Activated T-helper 2 cell treated with anti-CD3 and anti-CD28 coated beads, Interferon-gamma antibody, Interleukin-2, Interleukin-4, amounts not matched to agents 10 μg/mL and 5 μg/mL and 100 μg/mL, durations not matched to agents 14 hours and 24 hours and 36 hours (primary cell): ENCODE results near the gene EFHB. TPM values are rescaled to one million over a fixed set of nuclear protein-coding genes. Genes with fewer than 3 reads are reported as not detected.

ENCODE experiments used
- DNase-seq: peaks from one replicate; pipeline ENCODE4 v3.0.0; 2021; ENCODE audit warnings: low spot score
- H3K27ac Mint-ChIP-seq: one replicate; pipeline ENCODE4 v1.8.0; 2021; ENCODE audit warnings: mixed read lengths
- H3K27me3 Mint-ChIP-seq: one replicate; pipeline ENCODE4 v1.8.0; 2021; ENCODE audit warnings: low read depth, mixed read lengths
- H3K36me3 Mint-ChIP-seq: one replicate; pipeline ENCODE4 v1.8.0; 2021; ENCODE audit warnings: low read depth, mixed read lengths
- H3K4me1 Mint-ChIP-seq: one replicate; pipeline ENCODE4 v1.8.0; 2021; ENCODE audit warnings: low read depth, mixed read lengths
- H3K4me3 Mint-ChIP-seq: one replicate; pipeline ENCODE4 v1.8.0; 2021; ENCODE audit warnings: low read depth, mild to moderate bottlenecking, moderate library complexity, mixed read lengths
- H3K9me3 Mint-ChIP-seq: one replicate; pipeline ENCODE4 v1.8.0; 2021; ENCODE audit warnings: mixed read lengths
- intact Hi-C: fragments of 100-400 bp; cut with micrococcal nuclease; formaldehyde crosslinking; loops from one replicate; pipeline ENCODE4 v1.15.1; 2023
- total RNA-seq: library from RNA; stranded (reverse); gene quantifications from 2 replicates; pipeline ENCODE4 v1.2.3, GENCODE V29; 2022

EFHB gene
- total RNA-seq, 1 donor from 2014 or later = 0.94 TPM

GRCh38 chr3:19947549-19948225, 13.7 kb upstream of the EFHB start:
- H3K27me3 Mint-ChIP-seq = peaks cover 2% of the 10 kb centered on the region
- peaks cover 27% of the 10 kb centered on the region for H3K4me1 Mint-ChIP-seq
- H3K27ac Mint-ChIP-seq = peak overlapping the region; percentile 98
- DNase-seq = peak; percentile 40
- intact Hi-C loops = loop anchor here (1.0 to 5.0 kb wide), 8 partner anchors 10 to 1500 kb away; partner anchors contain the start of genes KCNH8 and SGO1
- H3K36me3 Mint-ChIP-seq = peaks cover 30% of the 10 kb centered on the region
- peak overlapping the region; percentile 98 for H3K4me3 Mint-ChIP-seq
- H3K9me3 Mint-ChIP-seq = no peaks in the 10 kb centered on the region

- DNase-seq = peak; percentile 97
- intact Hi-C loops = loop anchor here (1.0 to 5.0 kb wide), 8 partner anchors 10 to 1500 kb away; partner anchors contain the start of genes KCNH8 and SGO1
- no peaks in the 10 kb centered on the region for H3K9me3 Mint-ChIP-seq
- peaks cover 2% of the 10 kb centered on the region for H3K27me3 Mint-ChIP-seq
- H3K4me3 Mint-ChIP-seq = peak within 1 kb of the TSS; percentile 98
- peaks cover 26% of the 10 kb centered on the region for H3K36me3 Mint-ChIP-seq
- peak within 1 kb of the TSS; percentile 98 for H3K27ac Mint-ChIP-seq
- H3K4me1 Mint-ChIP-seq = peaks cover 29% of the 10 kb centered on the region
Measured at GRCh38 chr3:19946832-19947548, 13.0 kb upstream of the EFHB start, which contains the start of gene RAB5A. RAB5A (plus strand) TSS chr3:19947097; CDS start chr3:19950899, 3,802 bp downstream.

- Mint-ChIP-seq H3K4me3 (peak overlapping the region; percentile 98), H3K4me1 (peaks cover 26% of the 10 kb centered on the region), H3K27me3 (peaks cover 2% of the 10 kb centered on the region), H3K27ac (peak overlapping the region; percentile 98), H3K36me3 (peaks cover 20% of the 10 kb centered on the region), H3K9me3 (no peaks in the 10 kb centered on the region)
- no peak for DNase-seq
- intact Hi-C loops = loop anchor here (5.0 kb wide), 2 partner anchors 799 to 1499 kb away; partner anchors contain the start of gene KCNH8
Measured at GRCh38 chr3:19945969-19946831, 12.2 kb upstream of the EFHB start.

- no peak for DNase-seq
- H3K9me3 Mint-ChIP-seq = no peaks in the 10 kb centered on the region
- H3K27me3 Mint-ChIP-seq = peaks cover 2% of the 10 kb centered on the region
- peak overlapping the region; percentile 51 for H3K4me3 Mint-ChIP-seq
- intact Hi-C loops = loop anchor here (5.0 kb wide), 2 partner anchors 798 to 1498 kb away; partner anchors contain the start of gene KCNH8
- H3K36me3 Mint-ChIP-seq = peaks cover 17% of the 10 kb centered on the region
- H3K27ac Mint-ChIP-seq = no peak overlapping the region
- peaks cover 22% of the 10 kb centered on the region for H3K4me1 Mint-ChIP-seq
Measured at GRCh38 chr3:19945534-19945933, 11.5 kb upstream of the EFHB start.

- peaks cover 3% of the 10 kb centered on the region for H3K36me3 Mint-ChIP-seq
Measured at GRCh38 chr3:19940643-19941042, 6.6 kb upstream of the EFHB start.

GRCh38 chr3:19938295-19938627, 4.2 kb upstream of the EFHB start:
- no peak overlapping the region for H3K4me3 Mint-ChIP-seq
- no peak for DNase-seq
- H3K4me1 Mint-ChIP-seq = peaks cover 33% of the 10 kb centered on the region
- no peaks in the 10 kb centered on the region for H3K9me3 Mint-ChIP-seq
- peak overlapping the region; percentile 5 for H3K27ac Mint-ChIP-seq
- intact Hi-C loops = loop anchor here (10.0 kb wide), 3 partner anchors 1193 to 1733 kb away; no protein-coding TSS in a partner anchor
- peaks cover 6% of the 10 kb centered on the region for H3K27me3 Mint-ChIP-seq
- peaks cover 3% of the 10 kb centered on the region for H3K36me3 Mint-ChIP-seq

More at GRCh38 chr3:19940643-19941042, 6.6 kb upstream of the EFHB start:
- H3K27me3 Mint-ChIP-seq = peaks cover 2% of the 10 kb centered on the region
- no peak for DNase-seq
- no peaks in the 10 kb centered on the region for H3K9me3 Mint-ChIP-seq
- H3K4me1 Mint-ChIP-seq = peaks cover 22% of the 10 kb centered on the region
- no peak overlapping the region for H3K27ac Mint-ChIP-seq
- H3K4me3 Mint-ChIP-seq = no peak overlapping the region
- intact Hi-C loops = no loop called here

GRCh38 chr3:19937459-19938294, 3.7 kb upstream of the EFHB start:
- Mint-ChIP-seq H3K27me3 (peaks cover 6% of the 10 kb centered on the region), H3K36me3 (peaks cover 3% of the 10 kb centered on the region), H3K4me1 (peaks cover 39% of the 10 kb centered on the region), H3K27ac (peak overlapping the region; percentile 84), H3K4me3 (no peak overlapping the region), H3K9me3 (no peaks in the 10 kb centered on the region)
- DNase-seq = no peak
- intact Hi-C loops = loop anchor here (1.0 to 10.0 kb wide), 10 partner anchors 10 to 1733 kb away; partner anchors contain the start of genes KAT2B, RAB5A and SGO1

- no peak for DNase-seq
- intact Hi-C loops = loop anchor here (5.0 to 10.0 kb wide), 4 partner anchors 45 to 1728 kb away; no protein-coding TSS in a partner anchor
- H3K27me3 Mint-ChIP-seq = peaks cover 11% of the 10 kb centered on the region
- H3K36me3 Mint-ChIP-seq = no peaks in the 10 kb centered on the region
- H3K4me1 Mint-ChIP-seq = peaks cover 40% of the 10 kb centered on the region
- peak overlapping the region; percentile 35 for H3K4me3 Mint-ChIP-seq
- no peaks in the 10 kb centered on the region for H3K9me3 Mint-ChIP-seq
- peak overlapping the region; percentile 88 for H3K27ac Mint-ChIP-seq
Measured at GRCh38 chr3:19932422-19932821, 1.6 kb downstream of the EFHB start.

- peak overlapping the region; percentile 35 for H3K4me3 Mint-ChIP-seq
Measured at GRCh38 chr3:19931767-19932188, 2.2 kb downstream of the EFHB start.

GRCh38 chr3:19931180-19931692, 2.8 kb downstream of the EFHB start:
- H3K4me3 Mint-ChIP-seq = peak overlapping the region; percentile 35
- H3K36me3 Mint-ChIP-seq = no peaks in the 10 kb centered on the region
- peak overlapping the region; percentile 88 for H3K27ac Mint-ChIP-seq
- DNase-seq = no peak
- no peaks in the 10 kb centered on the region for H3K9me3 Mint-ChIP-seq
- H3K27me3 Mint-ChIP-seq = peaks cover 17% of the 10 kb centered on the region
- intact Hi-C loops = loop anchor here (1.0 to 10.0 kb wide), 9 partner anchors 16 to 1726 kb away; partner anchors contain the start of genes RAB5A and SGO1
- H3K4me1 Mint-ChIP-seq = peaks cover 36% of the 10 kb centered on the region

More at GRCh38 chr3:19931767-19932188, 2.2 kb downstream of the EFHB start:
- intact Hi-C loops = loop anchor here (1.0 to 10.0 kb wide), 9 partner anchors 16 to 1727 kb away; partner anchors contain the start of genes RAB5A and SGO1
- Mint-ChIP-seq H3K27ac (peak overlapping the region; percentile 88), H3K36me3 (no peaks in the 10 kb centered on the region), H3K4me1 (peaks cover 36% of the 10 kb centered on the region), H3K9me3 (no peaks in the 10 kb centered on the region), H3K27me3 (peaks cover 17% of the 10 kb centered on the region)
- no peak for DNase-seq

- H3K27me3 Mint-ChIP-seq = peaks cover 19% of the 10 kb centered on the region
- intact Hi-C loops = no loop called here
- H3K4me1 Mint-ChIP-seq = no peaks in the 10 kb centered on the region
- no peaks in the 10 kb centered on the region for H3K36me3 Mint-ChIP-seq
- no peak overlapping the region for H3K27ac Mint-ChIP-seq
- H3K4me3 Mint-ChIP-seq = no peak overlapping the region
- no peak for DNase-seq
- H3K9me3 Mint-ChIP-seq = no peaks in the 10 kb centered on the region
Measured at GRCh38 chr3:19920401-19921080, 13.5 kb downstream of the EFHB start.
